HG02840 (cell line): ENCODE data around the gene NLRC3.
"Not testable (repeated sequence)": the region's sequence is repeated elsewhere in the genome, so short reads cannot be mapped to it uniquely, and the experiment has no call there.

Experiments
- ATAC-seq: cut with Tn5 transposase; IDR thresholded peaks from one replicate; pipeline ENCODE4 v1.9.1; 2021; ENCODE audit warnings: mild to moderate bottlenecking, moderate library complexity, moderate number of reproducible peaks; ENCODE audit not compliant: unreplicated experiment, low FRiP score

Gene NLRC3

DNA sequence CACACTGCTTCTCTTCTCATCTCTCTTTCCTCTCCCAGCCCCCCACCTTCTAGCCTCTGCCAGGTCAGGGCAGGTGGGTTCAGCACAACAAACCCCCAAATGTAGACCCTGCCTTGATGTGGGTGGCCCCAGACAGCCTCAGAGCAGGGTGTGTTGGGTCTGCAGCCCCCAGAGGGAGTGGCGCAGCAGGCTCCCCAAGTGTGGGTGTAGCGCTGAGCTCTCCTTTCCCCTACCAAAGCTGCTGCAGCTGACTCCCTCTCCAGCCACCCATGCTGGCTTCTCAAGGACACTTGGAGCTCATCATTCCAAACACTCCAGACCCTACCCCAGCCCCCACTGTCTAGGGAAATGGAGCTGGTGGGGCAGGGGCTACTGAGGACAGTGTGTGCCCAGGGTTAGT is 27.3 kb downstream of the NLRC3 start:
- ATAC-seq, result no peak

DNA sequence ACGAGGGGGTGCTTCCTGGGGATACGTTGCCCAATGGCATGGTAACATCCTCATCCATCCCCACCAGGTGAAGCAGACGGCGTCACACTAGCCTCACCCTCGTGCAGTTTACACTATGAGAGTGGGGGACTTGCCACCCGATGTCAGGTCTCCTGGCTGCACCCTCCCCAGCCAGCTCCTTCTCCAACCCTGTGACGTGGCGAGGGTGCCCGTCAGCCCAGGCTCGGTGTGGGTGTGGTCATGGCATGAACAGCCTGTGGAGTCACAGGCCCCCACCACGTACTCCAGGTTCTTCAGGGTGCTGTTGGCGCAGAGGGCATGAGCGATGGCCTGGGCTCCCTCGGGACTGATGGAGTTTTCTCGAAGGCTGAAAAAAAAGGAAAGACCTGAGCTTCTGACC is 28.3 kb downstream of the NLRC3 start:
- ATAC-seq, result no peak

DNA sequence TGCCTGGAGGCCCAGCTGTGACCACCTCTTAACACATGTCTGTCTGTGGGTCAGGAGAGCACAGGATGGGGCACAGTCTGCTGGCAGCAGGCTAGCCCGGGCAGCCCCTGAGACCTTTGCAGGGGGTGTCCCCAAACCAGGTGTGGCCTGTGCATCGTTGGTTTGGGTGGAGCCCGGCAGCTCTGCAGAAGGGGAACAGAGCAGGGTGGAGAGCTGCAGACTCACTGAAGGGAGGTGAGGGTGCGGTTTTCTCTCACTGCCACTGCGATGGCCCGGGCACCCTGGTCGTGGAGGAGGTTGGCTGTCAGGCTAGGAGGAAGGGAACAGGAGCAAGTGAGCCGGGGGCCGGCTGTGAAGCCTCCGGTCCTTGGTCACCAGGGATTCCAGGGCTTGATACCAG is 28.8 kb downstream of the NLRC3 start:
- no peak for ATAC-seq

DNA sequence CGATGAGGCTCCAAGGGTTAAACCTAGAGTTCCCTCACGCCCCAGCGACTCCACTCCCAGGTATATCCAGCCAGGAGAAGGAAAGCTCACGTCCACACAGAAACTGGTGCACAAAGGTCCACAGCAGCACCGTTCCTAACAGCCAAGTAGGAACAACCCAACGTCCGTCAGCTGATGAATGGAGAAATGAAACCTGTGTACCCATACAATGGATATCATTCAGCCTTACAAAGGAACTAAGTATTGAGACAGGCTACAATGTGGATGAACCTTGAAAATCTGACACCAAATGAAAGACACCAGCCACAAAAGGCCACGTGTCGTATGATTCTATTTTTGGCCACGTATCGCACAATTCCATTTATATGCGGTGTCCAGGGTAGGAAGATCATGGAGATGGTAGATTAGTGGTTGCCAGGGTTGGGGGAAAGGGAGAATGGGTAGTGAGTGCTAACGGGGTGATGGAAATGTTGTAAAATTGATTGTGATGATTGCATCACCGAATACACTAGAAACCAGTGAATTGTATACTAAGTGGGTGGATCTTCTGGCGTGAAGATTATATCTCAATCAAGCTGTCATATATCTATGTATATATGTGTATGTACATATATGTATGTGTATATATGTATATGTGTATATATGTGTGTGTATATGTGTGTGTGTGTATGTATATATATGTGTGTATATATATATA is 30.1 kb downstream of the NLRC3 start:
- ATAC-seq, result no peak

DNA sequence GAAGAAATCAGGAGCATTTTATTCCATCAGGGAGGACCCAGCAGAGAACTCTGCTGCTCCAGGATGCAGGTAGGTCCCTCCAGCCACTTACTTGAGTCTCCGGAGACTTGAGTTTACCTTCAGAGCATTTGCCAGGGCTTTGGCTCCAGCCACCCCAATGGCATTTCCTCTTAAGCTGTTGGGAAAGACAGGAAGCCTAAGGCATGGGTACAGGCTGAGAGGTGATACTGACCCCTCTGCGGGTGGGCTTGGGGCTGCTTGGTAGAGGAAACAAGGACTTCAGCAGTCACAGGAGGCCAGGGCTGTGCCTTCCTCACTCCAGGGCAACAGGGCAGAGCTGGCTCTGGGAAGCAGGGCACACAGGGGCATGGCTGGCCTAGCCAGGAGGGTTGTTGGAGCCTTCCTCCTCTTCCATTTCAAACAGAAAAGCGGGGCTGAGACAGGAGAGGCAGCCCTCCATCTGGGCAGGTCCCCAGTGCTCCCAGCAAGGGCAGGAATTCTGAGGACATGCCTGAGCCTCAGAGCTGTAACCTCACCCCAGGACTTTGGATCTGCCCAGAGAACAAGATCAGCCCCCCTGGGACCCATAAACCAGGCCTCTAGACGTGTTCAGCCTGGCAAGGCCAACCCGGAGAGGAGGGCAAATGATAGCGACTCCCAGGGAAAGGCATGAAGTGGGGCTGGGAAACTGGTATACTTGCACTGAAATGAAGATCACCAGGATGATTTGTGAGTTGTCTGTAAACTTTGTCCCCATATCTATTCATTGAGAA is 34.4 kb downstream of the NLRC3 start:
- no peak for ATAC-seq

DNA sequence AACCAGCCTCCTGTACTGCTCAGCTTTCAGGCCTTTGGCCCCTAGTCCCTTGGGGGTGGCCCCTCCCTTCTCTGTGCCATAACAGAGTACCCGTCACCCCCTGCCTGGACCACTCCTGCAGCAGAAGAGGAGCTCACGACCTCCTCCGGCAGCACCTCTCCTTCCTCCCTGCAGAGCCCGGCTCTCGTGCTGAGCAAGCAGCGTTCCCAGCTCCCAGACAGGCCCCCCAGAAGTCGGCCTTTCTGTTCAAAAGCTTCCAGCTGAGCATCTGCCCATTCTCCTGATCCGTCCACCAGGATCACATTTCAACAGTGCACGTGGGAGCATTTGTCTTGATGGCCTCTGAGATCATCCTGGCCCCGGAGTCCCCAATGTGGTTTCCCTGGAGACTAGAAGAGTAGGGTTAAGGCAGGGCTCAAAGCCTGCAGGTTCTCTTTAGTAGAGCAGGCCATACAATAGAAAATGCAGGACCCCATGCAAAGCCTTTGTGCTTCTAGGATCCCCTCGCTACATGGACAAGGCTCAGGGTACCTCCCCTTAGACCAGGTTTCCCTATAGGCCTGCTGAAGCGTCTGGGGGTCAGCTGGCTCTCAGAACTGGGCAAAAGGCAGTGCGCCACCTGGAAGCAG is 35.6 kb downstream of the NLRC3 start:
- ATAC-seq, result no peak

DNA sequence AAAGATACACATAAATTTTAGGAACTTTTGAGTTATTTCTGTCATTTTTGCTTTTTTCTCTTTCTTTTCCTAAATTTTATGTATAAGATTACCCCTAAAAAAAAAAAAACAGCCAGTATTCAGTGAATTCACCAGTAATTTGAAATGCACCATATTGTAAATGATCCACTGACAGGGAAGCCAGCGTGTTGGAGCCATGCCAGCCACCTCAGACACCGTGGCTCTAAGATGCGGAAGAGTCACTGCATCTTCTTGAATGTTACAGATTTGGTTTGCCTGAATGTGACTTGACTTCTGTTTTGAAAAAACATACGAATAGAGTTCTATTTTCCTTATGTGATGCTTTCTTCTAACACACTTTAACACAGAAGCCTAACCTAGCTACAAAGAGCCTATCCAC is 39.0 kb downstream of the NLRC3 start:
- ATAC-seq, result no peak

DNA sequence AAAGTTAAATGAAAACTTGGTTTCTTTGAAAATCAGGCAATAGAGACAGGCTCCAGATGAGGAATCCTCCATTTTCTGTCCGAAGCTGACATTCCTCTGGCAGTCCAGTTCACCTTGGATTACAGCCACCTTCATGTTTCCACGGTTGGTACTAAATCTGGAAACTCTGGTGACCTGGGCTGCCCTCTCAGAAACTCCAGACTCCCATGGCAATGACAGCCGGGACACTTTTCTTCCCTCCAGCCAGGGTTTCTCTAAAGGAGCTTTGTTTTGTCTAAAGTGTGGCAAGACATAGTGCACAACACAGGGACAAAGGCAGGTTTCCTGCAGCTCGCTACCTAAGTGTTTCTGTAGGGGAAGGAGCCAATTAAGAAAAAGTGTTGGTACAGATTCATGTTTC is 40.4 kb downstream of the NLRC3 start:
- no peak for ATAC-seq

DNA sequence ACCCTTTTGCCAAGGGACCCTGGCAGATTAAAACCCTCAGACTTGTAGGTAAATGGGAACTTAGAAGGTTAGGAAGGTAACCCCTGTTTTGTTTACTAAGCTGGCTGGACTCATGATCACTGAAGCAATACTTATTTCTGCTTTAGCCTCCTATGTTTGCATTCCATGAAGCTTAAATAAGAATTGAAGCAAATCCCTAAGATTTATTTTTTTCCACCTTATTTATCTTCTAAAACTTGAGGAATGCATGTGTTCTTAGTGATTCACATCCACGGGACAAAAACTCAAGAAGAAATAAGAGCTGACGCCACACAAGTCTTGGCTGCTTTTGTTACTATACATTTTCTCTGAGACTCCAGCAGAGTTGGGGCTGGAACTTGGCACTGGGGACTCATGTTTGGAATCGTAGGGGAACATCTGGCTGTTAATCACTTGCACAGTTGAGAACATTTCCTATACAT is 40.9 kb downstream of the NLRC3 start:
- ATAC-seq, result no peak

DNA sequence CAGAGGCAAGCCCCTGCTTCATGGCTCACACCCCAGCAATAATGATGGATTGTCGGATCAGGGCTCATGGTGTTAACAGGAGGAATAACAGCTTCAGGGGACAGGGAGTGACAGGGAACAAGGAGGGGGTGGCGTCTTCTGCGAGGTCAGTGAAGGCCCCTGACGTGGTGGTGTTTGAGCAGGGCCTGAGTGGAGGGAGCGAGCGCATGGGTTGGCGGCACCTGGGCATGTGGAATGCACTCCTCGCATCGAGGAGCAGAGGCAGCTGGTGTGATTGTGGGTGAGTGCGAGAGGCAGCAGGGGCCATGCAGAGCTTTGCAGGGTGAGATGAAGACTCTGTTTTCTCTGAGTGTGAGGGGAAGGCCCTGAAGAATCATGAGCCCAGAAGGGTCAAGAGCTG is 43.1 kb downstream of the NLRC3 start:
- ATAC-seq, result no peak

DNA sequence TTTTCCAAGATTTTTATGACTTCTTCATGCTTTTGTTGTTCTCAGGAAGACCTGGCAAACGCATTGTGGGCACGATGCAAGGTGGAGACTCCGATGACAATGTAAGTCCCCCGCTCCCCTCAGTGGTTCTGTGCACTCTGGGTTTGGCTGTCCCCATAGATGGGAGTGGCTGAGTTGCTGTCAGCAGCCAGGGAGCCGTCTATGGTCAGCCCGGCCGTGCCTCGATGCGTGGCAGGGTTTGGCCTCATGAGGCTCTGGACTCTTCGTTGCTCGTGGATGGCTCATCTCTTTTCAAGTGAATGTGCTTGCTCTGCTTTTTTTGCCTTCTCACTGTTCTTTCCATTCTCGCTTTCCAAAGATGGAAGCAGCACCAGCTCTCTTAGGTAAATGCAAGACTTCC is 44.5 kb downstream of the NLRC3 start:
- no peak for ATAC-seq

DNA sequence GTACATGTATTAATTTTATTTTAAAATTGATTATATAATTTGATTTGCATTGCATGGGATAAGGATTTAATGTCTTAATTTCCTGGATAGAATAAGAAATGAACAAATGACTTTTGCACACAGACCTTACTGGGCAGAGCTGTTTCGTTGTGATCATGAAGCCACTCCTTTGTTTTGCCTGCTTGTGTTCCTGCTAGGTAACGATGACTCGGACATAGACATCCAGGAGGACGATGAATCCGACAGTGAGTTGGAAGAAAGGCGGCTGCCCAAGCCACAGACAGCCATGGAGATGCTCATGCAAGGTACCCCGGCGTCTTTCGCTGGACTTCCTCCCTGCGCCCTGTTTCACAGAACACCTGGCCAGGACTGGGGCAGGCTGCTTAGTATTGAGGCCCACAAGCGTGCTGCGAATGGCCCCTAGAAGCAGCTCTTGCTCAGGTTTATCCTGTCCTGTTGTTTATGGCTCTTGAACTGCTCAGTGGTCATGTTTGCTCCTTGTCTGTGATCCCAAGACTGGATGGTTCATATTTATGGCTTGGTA is 46.8 kb downstream of the NLRC3 start:
- ATAC-seq, result no peak

DNA sequence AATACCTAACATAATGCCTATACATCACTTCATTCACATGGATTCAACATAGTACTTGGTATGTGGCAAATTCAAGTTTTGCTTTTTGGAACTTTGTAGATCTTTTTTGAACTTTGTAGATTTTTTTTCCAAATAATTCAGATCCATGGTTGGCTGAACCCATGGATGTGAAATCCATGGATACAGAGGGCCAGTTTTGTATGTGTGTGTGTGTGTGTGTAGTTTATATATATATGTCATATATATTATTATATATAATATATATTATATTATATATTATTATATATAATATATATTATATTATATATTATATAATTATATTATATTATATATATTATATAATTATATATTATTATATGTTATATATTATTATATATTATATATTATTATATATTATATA is 48.0 kb downstream of the NLRC3 start:
- ATAC-seq, result no peak

DNA sequence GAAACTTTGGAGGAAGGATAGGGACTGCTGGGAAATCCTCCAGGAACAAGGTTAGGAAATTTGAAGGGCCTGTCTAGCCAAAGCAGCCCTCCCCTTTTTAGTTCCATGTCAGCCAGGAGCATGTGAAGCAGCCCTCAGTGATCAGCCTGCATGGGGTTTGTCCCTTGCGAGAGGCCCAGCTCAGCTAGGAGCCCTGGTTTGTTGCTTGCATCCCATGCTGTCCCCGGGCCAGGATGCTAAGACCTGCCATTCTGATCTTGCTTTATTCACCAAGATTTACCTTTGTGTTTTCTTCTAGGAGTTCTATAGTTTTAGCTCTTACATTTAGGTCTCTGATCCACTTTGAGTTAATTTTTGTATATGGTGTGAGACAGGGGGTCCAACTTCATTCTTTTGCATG is 48.8 kb downstream of the NLRC3 start:
- ATAC-seq, result no peak

DNA sequence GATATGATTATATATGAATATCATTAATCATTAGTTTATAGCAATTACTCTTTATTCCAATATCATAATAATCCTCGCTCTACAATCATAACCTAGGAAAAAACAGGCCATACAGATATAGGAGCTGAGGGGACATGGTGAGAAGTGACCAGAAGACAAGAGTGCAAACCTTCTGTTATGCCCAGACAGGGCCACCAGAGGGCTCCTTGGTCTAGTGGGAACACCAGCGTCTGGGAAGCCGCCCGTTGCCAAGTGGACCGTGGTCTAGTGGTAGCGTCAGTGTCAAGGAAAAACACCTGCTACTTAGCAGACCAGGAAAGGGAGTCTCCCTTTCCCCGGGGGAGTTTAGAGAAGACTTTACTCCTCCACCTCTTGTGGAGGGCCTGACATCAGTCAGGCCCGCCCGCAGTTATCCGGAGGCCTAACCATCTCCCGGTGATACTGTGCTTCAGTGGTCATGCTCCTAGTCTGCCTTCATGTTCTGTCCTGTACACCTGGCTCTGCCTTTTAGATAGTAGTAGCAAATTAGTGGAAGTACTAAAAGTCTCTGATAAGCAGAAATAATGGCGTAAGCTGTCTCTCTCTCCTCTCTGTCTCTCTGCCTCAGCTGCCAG is 49.9 kb downstream of the NLRC3 start:
- not testable (repeated sequence) for ATAC-seq

DNA sequence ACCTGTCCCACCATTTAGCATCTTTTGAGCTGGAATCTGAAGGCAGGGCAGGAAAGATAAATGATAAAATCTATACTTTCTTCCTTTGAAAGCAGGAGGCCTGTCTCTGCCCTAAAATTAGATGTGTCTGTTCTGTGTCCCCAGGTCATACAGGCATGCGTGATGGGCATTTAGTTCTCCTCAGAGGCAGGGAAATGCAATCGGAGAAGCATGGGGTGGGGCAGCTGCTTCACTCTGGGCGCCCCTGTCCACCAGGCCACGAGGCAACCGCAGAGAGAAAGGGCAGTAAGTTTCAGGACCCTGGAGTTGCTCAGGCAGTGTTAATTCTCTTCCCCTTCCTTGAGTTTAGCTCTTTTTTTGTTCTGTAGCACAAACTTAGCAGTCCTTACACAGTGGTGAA is 51.3 kb downstream of the NLRC3 start:
- ATAC-seq, result no peak

DNA sequence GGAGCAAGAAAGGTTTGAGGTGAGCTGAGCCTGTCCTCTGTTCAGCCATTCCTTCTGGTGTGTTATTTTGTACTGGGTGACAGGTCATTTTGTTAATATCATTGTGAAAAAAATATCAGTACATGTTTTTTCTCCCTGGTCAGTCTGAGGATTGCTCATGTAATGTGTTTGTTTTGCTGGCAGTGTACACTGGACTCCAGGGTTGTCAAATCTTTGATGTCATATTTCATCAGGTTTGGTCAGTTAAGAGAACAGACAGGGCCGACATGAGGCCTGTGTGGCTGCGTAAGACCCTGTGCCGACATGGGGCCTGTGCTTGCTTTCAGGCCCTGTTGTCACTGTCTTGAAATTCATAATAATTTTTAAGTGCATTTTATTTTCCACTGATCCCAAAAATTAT is 53.9 kb downstream of the NLRC3 start:
- ATAC-seq, result no peak

DNA sequence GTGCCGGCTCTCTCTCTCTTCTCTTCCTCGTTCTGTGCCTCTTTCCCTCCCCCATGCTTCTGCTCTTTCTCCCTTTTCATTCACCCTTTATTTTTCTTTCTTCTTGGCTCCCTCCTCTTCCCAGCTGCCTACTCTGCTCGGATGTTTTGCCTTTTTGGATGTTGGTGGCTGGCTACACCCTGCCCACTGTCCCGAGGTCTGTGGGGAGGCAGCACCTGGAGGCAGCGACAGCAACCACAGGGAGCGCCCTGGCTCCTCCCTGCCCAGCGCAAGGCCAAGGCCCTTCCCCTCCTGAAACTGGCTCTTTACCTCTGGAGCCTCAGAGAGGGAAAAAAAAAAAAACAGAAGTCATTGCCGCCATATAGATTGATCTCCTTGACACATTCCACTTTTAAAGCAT is 56.4 kb downstream of the NLRC3 start:
- no peak for ATAC-seq

DNA sequence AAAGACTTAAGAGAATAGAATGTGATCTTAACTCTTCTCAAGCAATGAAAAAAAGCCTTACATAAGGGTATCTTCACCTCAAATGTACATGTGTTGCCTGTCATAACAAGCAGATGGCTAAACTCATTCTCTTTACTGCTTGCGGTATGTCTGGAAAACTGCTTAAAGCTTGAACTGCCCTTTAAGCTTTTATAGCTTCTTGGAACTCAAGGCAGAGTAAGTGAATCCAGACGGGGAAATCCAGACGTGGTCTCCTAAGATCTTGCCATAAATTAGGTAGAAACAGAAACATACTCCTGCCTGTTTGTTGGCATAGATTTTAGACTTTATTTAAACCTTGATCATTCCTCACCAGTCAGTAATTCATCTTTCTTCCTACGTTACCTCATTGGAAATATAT is 56.8 kb downstream of the NLRC3 start:
- ATAC-seq, result no peak

DNA sequence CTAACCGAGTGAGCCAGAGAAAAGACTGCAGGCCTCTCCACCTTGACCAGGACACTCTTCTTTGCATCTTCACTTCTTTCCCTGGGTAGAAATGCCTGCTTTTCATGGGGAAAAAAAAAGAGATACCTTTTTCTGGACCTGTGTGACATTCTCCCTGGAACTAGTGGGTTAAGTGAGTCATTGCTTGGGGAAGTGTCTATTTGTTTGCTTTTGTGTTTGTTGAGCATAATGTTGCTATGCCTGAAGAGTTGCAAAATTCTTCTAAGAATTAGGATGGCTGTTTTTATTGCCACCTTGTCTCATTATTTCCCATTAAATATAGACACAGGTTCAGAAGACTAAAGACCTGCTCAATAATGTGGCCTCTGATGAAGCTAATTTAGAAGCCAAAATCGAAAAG is 57.6 kb downstream of the NLRC3 start:
- ATAC-seq, result no peak

DNA sequence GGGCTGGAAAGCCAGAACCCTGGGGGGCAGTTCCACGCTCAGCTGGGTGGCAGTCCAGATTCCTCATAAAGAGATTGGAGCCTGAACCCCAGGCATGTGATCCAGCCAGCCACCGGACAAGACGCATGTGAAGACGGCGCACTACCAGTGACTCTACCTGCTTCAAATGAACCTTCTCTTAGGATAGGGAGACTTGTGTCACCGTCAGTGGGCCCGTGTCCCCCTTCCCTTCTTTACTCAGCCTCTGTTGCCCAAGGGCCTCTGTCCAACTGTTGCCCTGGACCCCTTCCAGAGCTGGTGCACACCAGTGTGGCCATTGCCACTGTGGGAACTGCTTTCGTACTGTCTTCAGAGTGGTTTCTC is 58.2 kb downstream of the NLRC3 start:
- no peak for ATAC-seq
